HFFc6 (cell line): ENCODE measurements around the gene CYP26B1. TPM values are rescaled to one million over a fixed set of nuclear protein-coding genes. Genes with fewer than 3 reads are reported as not detected.

Experiments used
- DNase-seq: peaks from one replicate; pipeline ENCODE4 v3.0.0-alpha.2; 2018
- H3K27ac Mint-ChIP-seq: 2 replicates; pipeline ENCODE4 v1.8.0; 2020; ENCODE audit warnings: mild to moderate bottlenecking, mixed read lengths
- H3K27me3 Mint-ChIP-seq: 2 replicates; pipeline ENCODE4 v1.8.0; 2021; ENCODE audit warnings: mild to moderate bottlenecking, moderate library complexity, mixed read lengths; ENCODE audit not compliant: insufficient read depth
- H3K36me3 Mint-ChIP-seq: 2 replicates; pipeline ENCODE4 v1.8.0; 2021; ENCODE audit warnings: low read depth, mixed read lengths
- H3K4me1 Mint-ChIP-seq: 2 replicates; pipeline ENCODE4 v1.8.0; 2020; ENCODE audit warnings: low read depth, mixed read lengths
- H3K4me3 Mint-ChIP-seq: 2 replicates; pipeline ENCODE4 v1.8.0; 2020; ENCODE audit warnings: mild to moderate bottlenecking, moderate library complexity, mixed read lengths
- H3K9me3 Mint-ChIP-seq: 2 replicates; pipeline ENCODE4 v1.8.0; 2020; ENCODE audit warnings: mild to moderate bottlenecking, mixed read lengths
- total RNA-seq, 6 experiments: library from RNA; stranded (reverse); fragmentation: NEBNext Ultra II Directional; extraction: Animal tissue kit (Norgen Biotek cat#: 25700); gene quantifications; 2 replicates in 1 of 6; 3 replicates in 5 of 6; pipeline ENCODE4 v1.2.3, GENCODE V29; 2021
- TF ChIP-seq, protein P1 (sequence below): fragments of 200-600 bp; sonication (generic); IDR thresholded peaks from 2 replicates; pipeline ENCODE4 v1.5.0; 2021; ENCODE audit warnings: antibody characterized with exemption, mild to moderate bottlenecking

The CYP26B1 gene
- total RNA-seq, 6 experiments from 2014 or later: 0.05 to 0.66 (median 0.14) TPM; not detected in 1

DNA sequence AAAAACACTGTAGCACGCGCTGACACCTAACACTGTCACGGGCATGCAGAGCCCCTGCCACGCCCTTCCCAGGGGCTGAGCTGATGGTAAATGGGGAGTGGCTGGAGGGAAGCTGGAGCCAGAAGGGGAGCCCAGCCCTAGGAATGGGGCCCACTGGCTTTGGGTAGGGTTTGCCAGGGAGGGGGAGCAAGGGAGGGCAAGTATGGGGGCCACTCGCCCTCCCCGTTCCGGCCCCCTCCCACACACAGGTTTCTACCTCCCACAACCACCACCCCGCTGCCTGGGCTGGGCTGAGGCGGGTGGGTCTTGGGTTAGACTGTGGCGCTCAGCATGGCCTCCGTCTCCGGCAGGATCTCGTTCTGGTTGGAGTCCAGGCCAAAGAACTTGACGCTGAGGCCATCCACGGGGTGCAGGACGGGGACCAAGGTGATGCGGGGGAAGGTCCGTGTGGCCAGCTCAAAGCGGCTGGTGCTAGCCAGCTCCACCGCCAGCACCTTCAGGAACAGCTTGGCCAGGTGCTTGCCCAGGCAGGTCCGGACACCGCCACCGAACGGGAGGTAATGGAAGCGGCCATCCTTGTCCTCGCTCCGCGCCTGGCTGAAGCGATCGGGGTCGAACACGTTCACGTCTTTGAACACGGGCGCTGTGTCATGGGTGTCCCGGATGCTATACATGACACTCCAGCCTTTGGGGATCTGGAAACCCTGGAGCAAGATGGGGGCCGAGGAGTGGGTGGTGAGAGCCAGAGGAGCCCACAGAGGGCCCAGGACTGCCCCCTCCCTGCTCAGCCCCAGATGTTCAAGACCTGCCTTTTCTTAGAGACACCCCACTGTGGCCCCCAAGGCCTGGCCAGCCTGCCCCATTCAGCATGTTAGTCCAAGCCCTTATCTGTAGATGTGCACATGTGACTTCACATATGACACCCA lies 15.5 kb downstream of the CYP26B1 start:
- Mint-ChIP-seq H3K4me1 (no peaks in the 10 kb centered on the region), H3K36me3 (no peaks in the 10 kb centered on the region), H3K27me3 (peaks cover 8% of the 10 kb centered on the region; the same call in 1 of the 2 replicates), H3K9me3 (no peaks in the 10 kb centered on the region), H3K27ac (no peak overlapping the region), H3K4me3 (no peak overlapping the region)
- TF ChIP-seq, protein P1, sequence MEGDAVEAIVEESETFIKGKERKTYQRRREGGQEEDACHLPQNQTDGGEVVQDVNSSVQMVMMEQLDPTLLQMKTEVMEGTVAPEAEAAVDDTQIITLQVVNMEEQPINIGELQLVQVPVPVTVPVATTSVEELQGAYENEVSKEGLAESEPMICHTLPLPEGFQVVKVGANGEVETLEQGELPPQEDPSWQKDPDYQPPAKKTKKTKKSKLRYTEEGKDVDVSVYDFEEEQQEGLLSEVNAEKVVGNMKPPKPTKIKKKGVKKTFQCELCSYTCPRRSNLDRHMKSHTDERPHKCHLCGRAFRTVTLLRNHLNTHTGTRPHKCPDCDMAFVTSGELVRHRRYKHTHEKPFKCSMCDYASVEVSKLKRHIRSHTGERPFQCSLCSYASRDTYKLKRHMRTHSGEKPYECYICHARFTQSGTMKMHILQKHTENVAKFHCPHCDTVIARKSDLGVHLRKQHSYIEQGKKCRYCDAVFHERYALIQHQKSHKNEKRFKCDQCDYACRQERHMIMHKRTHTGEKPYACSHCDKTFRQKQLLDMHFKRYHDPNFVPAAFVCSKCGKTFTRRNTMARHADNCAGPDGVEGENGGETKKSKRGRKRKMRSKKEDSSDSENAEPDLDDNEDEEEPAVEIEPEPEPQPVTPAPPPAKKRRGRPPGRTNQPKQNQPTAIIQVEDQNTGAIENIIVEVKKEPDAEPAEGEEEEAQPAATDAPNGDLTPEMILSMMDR: no peak
- DNase-seq: no peak

DNA sequence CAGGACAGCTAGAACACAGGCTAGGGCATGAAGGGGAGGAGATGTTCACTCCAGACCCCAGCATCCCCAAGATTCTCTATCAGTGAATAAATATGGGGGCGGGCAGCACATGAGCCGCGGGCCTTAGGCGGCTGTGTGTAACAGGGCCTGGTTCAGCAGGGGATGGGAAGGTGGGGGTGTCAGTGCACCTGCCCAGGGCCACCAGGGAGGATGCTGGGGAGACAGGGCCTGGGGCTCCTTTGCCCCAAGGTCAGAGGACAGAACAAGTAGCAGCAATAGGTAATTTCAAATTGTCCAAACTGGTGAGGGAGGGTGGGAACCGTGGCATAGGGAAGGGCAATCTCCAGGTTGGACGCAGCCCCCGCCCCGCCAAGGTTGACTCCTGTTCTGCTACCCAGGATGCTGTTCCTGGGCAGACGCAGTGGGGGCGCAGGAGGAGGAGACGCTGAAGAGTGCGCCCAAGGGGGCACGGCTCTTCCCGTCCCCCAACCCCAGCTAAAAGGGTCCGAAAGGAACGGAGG lies 16.2 kb downstream of the CYP26B1 start:
- peaks cover 12% of the 10 kb centered on the region for H3K27me3 Mint-ChIP-seq
- H3K4me1 Mint-ChIP-seq: no peaks in the 10 kb centered on the region
- H3K4me3 Mint-ChIP-seq: no peak overlapping the region
- H3K36me3 Mint-ChIP-seq: no peaks in the 10 kb centered on the region
- H3K27ac Mint-ChIP-seq: no peak overlapping the region
- DNase-seq: no peak
- TF ChIP-seq, protein P1: no peak
- no peaks in the 10 kb centered on the region for H3K9me3 Mint-ChIP-seq

DNA sequence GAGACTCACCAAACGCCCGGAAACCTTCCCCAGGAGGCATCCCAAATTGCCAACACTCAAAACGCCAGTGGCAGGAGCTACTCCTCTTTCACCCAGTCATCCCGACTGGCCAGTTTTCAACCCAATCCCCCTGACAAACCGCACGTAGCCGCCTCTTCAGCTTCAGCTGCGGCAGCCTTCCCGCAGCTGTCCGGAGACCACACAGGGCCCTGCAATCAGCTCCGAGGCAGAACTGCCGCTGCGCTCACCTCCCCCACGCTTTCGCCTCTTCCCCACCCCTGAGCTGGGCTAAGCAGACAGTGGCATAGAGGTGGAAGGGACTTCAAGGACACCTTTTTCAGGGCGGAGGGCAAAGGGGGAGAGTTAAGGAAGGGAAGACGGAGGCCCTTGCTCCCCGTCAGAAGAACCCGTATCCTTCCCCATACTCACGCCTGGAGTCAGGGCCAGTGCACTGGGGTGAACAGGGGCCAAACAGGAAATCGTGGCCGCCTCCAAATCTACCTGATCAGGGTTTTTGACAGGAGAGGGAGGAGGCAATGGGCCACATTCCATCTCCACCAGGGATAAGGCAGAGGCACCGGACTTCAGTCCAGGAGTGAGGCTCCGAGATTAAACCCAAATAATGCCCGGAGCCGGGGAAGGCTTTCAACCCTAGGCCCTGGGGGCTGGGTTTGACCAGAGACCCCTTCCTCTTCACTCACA lies 16.9 kb downstream of the CYP26B1 start:
- peaks cover 12% of the 10 kb centered on the region for H3K27me3 Mint-ChIP-seq

DNA sequence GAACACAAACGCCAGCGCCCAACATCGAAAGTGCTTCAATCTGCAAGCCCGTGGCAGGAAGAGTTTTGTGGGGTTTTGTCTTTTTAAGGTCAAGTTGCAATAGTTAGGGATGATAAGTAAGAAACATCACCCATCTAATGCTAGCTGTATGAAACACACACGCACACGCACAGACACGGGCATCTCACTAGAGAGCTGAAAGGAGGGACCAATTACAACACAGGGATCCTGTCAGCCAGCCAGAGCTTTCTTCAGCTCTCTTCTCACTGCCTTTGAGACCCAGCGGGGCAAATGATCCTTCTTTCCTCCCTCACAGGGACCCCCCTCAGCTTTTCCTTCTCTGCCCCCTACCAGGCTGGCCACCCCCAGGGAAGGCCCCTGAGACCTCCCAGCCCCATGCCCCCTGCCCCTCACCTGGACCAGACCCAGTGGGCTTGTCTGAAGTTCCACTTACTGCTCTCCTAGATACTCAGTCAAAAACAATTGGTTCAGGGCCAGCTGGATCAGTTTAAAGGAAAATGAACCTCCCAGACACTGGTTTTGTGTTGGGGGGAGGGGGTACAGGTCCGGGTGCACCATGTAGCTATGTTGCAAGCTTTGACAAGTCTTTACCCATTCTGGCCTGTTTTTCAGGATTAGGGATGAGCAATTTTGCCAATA lies 17.9 kb downstream of the CYP26B1 start:
- Mint-ChIP-seq H3K9me3 (no peaks in the 10 kb centered on the region), H3K36me3 (no peaks in the 10 kb centered on the region), H3K4me3 (no peak overlapping the region), H3K4me1 (peaks cover under 1% of the 10 kb centered on the region; the same call in 1 of the 2 replicates), H3K27me3 (peaks cover 12% of the 10 kb centered on the region), H3K27ac (no peak overlapping the region)
- TF ChIP-seq, protein P1: no peak
- no peak for DNase-seq

More for the DNA sequence above, 16.9 kb downstream of the CYP26B1 start:
- Mint-ChIP-seq H3K27ac (no peak overlapping the region), H3K36me3 (no peaks in the 10 kb centered on the region), H3K9me3 (no peaks in the 10 kb centered on the region), H3K4me3 (no peak overlapping the region), H3K4me1 (no peaks in the 10 kb centered on the region)
- TF ChIP-seq, protein P1: no peak
- no peak for DNase-seq

DNA sequence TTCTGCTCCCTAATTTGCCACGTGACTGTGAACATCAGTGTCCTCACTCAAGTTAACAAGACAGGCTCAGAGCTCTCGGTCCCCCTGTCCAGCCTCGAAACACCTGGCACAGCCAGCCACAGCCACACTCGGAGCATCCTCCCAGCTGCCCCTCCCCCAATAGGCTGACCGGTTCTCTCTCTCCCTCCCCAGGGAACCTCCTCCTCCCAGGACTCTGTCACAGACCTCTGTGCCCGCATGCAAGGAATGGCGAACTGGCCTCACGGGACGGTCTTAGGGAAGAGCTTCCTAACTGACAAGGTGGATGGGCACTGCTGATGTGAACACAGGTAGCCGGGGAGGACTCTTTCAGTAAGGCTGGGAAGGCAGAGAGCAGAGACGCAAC lies 18.8 kb downstream of the CYP26B1 start:
- Mint-ChIP-seq H3K27ac (no peak overlapping the region), H3K36me3 (no peaks in the 10 kb centered on the region), H3K4me1 (peaks cover 9% of the 10 kb centered on the region), H3K27me3 (peaks cover 12% of the 10 kb centered on the region), H3K9me3 (no peaks in the 10 kb centered on the region), H3K4me3 (no peak overlapping the region)
- no peak for DNase-seq
- TF ChIP-seq, protein P1: no peak
